KOPT-K1 (cell line): ENCODE results near the gene MYL12B.

Experiments used
- H3K27ac ChIP-seq: fragments of 200-600 bp; sonication (generic); 2 replicates; pipeline ENCODE4 v1.5.1; 2016; ENCODE audit warnings: antibody characterized with exemption, mild to moderate bottlenecking, low read depth, low read length; ENCODE audit not compliant: poor library complexity, severe bottlenecking
- H3K36me3 ChIP-seq: fragments of 200-600 bp; sonication (generic); 2 replicates; pipeline ENCODE4 v1.5.1; 2017; ENCODE audit warnings: antibody characterized with exemption, mild to moderate bottlenecking, low read length, moderate library complexity; ENCODE audit not compliant: insufficient read depth
- H3K9me3 ChIP-seq: fragments of 200-600 bp; sonication (generic); 2 replicates; pipeline ENCODE4 v1.5.1; 2017; ENCODE audit warnings: antibody characterized with exemption, low read length, mild to moderate bottlenecking; ENCODE audit not compliant: insufficient read depth, poor library complexity, severe bottlenecking

Gene MYL12B

DNA sequence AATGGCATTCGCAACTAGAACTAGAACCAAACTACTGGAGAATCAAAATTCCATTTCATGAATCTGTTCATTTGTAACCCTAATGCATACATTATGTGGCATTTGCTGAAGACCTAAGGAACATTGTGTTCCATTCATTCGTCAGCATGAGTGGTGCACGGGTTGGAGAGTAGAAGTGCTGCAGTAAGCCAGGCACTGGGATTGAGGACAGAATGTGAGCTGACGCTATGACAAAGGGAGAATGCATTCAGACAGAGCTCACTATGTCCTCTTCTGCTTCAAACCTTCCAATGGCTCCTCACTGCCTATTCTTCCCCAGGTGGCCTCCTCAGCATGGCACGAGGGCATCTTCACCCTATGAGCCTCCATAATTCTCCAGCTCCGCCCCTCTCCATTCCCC, 35.9 kb upstream of the MYL12B start:
- no peaks in the 10 kb centered on the region for H3K36me3 ChIP-seq
- no peaks in the 10 kb centered on the region for H3K9me3 ChIP-seq
- H3K27ac ChIP-seq: no peak overlapping the region

DNA sequence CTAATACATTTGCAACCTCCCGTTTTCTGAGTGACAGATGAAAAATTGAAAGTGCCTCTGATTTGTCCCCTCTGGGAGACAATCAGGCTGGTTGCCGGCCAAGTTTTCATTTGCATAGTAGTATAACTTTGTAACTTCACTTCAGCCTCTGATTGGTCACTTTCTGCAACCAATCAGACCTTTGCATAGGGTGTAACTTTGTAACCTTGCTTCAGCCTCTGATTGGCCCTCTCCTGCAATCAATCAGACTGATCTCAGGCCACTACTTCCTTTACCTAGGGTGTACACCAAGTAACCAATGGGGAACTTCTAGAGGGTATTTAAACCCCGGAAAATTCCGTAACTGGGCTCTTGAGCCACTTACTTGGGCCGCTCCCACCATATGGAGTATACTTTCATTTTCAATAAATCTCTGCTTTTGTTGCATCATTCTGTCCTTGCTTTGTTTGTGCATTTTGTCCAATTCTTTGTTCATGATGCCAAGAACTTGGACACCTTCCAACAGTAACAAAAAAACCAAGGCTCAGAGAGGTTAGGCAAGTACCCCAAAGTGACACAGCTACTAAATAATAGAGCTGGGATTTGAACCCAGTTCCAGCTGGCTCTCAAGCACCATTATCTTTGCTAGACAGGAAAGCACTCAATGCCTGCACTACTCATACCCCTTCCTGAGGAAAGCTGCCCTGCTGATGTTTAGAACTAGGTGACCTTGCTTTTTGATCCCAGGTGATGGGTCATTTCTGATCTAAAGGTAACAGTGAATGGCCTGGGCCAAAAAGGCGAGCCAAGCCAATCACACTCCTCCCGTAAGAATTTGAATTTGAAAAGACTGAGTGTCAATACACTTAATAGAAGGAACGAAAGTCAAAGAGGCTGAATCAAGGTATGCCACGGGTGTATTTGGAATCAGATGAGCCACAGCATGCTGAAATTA, 31.3 kb upstream of the MYL12B start:
- Histone ChIP-seq H3K36me3 (no peaks in the 10 kb centered on the region), H3K9me3 (no peaks in the 10 kb centered on the region), H3K27ac (no peak overlapping the region)

DNA sequence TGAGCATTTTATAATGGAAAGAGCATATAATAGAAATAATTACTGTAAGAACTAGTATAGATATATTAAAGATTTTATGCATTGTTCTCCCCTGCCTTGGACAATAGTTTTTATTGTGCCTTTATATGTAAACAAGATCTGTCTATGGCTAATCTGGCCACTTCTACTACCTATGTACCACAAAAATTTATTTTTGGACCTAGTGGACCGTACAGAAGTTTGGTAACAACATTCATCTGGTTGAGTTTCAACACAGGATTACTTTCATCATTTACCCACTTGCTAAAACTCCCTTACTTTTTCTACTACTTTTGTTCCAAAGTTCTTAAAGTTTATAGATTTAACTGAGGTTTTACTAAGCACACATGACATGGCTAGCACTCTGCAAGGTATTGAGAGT, 28.9 kb upstream of the MYL12B start:
- Histone ChIP-seq H3K27ac (no peak overlapping the region), H3K9me3 (no peaks in the 10 kb centered on the region), H3K36me3 (no peaks in the 10 kb centered on the region)

DNA sequence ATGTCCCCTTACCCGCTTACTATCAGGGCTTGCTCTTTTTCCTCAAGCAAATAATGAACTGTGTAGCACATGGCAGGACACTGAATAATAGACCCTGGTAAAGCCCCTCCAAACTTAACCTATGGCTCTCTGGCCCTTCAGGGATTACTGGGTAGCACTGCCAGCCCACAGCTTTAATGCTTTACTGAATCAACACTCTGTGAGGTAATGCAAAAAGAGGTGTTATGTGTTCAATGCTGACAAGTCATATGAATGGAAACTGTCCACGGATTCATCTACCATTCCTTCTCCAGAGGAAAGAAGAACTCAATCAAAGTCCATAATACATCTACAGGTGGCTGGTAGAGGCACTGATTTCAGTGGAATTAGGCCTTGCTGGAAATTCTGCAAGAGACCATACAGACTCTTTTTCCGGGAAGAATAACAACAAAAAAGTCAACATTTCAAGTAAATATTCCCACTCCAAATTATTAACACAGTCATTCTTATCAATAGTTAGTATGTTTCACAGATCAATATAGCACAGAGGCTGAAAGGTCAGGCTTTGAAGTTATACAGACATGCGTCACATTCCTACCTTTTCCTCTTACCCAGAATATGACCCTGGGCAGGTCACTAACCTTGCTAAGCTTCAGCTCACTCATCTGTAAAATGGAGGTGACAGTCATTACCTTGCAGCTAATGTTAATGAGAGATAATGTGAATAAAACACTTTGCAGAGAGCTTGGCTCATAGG, 28.3 kb upstream of the MYL12B start:
- Histone ChIP-seq H3K9me3 (no peaks in the 10 kb centered on the region), H3K36me3 (no peaks in the 10 kb centered on the region), H3K27ac (no peak overlapping the region)

DNA sequence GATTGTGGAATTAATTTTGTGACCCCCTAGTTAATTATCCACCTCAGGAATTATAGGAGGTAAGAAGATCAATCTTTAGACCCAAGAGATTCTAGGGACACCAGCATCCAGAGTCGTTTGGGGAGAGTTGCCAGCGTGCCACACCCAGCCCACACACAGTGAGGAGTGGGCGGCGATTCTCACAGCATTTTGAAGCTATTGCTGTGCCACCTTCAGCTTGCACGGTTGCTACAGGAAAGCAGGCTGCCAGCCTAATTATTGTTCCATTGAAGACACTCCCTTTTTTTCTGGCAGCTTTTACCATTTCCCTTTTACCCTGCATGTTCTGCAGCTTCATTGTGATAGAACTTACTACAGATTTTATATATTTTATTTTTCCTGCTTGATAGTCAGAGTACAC, 27.5 kb upstream of the MYL12B start:
- H3K27ac ChIP-seq: no peak overlapping the region
- H3K9me3 ChIP-seq: no peaks in the 10 kb centered on the region
- no peaks in the 10 kb centered on the region for H3K36me3 ChIP-seq

DNA sequence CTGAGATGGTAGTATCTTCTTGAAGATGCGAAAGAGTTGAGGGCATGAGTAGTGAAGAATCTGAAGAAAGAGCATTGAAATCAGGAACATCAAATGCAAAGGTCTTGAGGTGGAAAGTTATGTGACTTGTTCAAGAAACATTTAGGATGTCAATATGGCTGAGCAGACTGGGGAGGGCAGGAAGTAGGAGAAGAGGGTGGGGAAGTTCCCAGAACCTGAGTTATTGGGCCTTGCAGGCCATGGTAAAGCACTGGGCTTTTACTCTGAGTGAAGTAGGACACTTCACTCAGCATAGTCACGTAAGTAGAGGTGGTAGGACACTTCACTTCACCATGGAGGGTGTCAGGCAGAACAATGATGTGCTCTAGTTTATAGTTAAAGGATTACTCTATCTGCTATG, 26.1 kb upstream of the MYL12B start:
- Histone ChIP-seq H3K9me3 (peaks cover 6% of the 10 kb centered on the region), H3K27ac (no peak overlapping the region), H3K36me3 (no peaks in the 10 kb centered on the region)

DNA sequence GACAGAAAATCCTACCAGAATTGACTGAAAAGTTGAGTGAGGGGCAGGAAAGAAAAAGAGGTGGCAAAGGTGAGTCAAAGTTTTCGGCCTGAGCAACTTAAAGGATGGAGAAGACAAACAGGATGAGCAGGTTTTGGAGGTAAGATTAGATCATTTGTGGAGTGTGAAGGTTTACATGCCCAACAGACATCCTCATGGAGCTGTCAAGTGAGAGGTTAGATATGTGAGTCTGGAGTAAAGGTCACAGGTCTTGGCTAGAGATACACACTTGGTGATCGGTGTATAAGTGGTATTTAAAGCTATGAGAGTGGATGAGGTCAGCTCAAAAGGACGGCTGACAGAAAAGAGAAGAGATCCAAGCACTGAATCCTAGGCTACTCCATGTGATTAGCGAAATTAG, 25.5 kb upstream of the MYL12B start:
- Histone ChIP-seq H3K9me3 (peaks cover 13% of the 10 kb centered on the region), H3K36me3 (no peaks in the 10 kb centered on the region), H3K27ac (no peak overlapping the region)

DNA sequence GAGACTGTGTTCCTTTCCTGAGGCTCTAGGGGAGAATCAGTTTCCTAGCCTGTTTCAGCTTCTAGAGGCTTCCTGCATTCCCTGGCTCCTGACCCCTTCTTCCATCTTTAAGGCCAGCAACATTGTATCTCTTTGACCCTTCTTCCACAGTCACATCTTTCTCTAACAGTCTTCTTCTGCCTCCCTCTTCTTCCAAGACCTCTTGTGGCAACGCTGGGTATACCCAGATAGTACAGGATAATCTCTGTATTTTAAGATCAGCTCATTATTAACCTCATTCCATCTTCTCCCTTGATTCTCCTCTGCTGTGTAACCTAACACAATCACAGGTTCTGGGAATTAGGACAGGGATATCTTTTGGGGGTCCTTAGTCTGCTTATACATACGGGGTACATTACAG, 23.2 kb upstream of the MYL12B start:
- Histone ChIP-seq H3K27ac (no peak overlapping the region), H3K9me3 (peaks cover 23% of the 10 kb centered on the region), H3K36me3 (no peaks in the 10 kb centered on the region)

DNA sequence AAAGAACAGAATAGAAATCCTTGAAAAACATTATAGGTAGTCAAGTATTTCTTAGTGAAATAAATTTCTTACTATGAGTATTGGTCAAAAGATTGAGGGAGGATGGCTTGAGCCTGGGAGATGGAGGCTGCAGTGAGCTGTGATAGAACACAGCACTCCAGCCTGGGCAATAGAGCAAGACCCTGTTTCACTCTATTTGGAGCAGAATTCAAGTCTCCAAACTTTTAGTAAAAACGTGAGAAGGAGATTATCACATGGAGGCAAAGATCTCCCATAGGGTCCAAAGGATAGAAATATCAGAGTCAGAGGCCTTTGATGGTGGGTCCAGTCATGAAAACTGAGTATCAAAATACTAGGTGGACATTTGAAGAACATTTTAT, 16.8 kb upstream of the MYL12B start:
- Histone ChIP-seq H3K27ac (no peak overlapping the region), H3K9me3 (peaks cover 23% of the 10 kb centered on the region), H3K36me3 (peaks cover 7% of the 10 kb centered on the region)

DNA sequence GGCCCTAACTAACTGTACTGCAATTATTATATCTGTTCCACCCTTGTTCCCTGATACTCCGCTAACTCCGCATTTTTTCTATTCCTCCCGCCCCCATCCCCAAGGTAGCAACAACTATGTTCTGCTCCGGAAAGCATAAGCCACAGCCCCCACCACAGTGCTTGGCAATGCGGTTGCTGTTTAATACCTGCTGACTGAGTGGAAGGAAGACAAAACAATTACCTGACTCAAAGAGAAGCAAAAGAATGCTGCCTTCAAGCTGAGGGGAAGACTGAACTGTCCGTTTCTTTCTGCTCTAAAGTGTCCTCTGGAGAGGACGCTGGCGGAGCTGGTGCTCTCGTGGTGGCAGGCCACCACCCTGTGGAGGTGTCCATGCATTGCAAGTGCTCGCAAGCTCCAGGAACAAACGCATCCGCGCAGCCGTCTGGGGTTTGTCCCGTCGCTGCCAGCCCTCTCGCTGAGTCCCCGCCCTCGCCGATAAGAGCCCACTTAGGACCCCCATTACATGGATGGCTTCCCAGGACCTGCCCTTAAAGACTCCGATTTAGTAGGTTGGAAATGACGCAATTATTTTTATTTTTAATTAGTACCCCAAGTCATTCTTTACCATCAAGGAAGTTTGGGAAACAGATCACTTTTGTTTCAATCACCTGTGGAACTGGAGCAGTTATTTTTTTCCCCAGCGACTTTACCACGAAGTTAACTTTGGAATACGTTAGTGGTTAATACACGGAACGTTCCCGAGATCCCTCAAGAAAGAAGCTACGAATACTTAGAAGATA, 15.9 kb upstream of the MYL12B start:
- peak overlapping the region; percentile 92 for H3K27ac ChIP-seq
- peaks cover 14% of the 10 kb centered on the region for H3K9me3 ChIP-seq
- H3K36me3 ChIP-seq: peaks cover 14% of the 10 kb centered on the region

DNA sequence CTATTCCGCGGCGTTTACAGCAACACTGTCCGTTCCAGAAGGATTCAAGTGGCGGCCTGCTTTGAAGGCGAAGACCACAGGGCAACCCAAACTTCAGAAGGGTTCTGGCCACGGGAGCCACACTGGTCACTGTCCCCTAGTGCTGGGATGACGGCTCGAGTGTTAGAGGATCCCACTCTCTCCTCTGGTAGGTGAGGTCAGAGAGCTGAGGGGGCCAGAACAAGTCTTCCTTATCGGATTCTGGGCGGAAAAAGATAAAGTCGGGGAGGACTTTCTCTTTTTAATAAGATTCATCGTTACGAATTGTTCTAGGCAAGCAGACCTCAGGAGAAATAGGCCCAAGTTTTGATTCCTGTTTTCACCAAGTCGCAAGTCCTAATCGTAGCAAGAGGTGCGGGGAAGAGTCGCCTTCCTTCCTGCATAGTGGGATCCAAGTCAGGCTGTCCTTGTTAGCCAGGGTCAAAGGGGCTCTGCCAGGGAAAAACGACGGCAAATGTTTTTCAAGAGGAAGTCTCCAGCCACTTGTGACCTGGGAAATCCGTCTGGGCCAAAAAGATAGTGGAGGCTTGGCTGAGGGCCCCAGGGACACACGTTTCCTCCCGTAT, 15.2 kb upstream of the MYL12B start:
- H3K9me3 ChIP-seq: peaks cover 7% of the 10 kb centered on the region
- peak overlapping the region; percentile 92 for H3K27ac ChIP-seq

DNA sequence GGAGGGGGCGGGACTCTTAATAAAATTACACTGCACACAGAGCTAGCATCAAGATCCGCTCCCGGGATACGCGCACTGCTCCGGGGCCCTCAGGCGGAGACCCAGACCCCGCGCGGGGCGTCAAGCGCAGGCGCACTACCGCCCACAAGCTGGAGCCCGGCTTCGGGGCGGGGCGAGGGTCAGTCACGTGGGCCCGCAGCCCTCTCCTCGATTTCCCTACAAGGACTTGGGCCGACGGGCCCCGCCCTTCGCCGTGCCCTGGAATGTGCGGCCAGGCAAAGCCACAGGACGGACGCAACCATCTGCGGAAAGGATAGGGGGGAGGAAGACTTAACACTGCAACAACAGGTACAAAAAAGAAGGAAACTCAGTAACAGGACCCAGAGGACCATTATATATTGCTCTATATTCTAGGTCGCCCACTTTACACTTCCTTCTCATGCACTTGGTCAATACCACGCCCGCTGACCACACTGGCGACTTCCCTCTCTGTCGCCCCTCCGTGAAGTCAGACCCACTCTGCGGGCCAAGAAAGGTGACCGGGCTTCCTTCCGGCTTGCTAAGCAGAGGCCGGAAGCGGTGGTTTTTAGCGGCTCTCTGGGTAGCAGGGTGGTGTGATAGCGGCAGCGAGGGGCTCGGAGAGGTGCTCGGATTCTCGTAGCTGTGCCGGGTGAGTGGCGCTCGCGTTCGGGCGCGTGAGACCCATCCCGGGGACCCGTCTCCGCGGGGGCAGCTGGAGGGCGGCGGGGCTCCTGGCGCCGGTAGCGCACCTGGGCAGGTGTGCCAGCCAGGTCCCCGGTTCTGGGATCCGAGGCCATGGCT, 14.5 kb upstream of the MYL12B start, which contains the start of gene MYL12A:
TSS of gene MYL12A (plus strand) at position 562 of the 822 bp plus-strand sequence. CDS start 5,447 bp downstream, outside the sequence.
- Histone ChIP-seq H3K36me3 (peaks cover 14% of the 10 kb centered on the region), H3K9me3 (peaks cover under 1% of the 10 kb centered on the region), H3K27ac (peak within 1 kb of the TSS; percentile 92)

More for the DNA sequence above, 15.2 kb upstream of the MYL12B start:
- peaks cover 14% of the 10 kb centered on the region for H3K36me3 ChIP-seq

DNA sequence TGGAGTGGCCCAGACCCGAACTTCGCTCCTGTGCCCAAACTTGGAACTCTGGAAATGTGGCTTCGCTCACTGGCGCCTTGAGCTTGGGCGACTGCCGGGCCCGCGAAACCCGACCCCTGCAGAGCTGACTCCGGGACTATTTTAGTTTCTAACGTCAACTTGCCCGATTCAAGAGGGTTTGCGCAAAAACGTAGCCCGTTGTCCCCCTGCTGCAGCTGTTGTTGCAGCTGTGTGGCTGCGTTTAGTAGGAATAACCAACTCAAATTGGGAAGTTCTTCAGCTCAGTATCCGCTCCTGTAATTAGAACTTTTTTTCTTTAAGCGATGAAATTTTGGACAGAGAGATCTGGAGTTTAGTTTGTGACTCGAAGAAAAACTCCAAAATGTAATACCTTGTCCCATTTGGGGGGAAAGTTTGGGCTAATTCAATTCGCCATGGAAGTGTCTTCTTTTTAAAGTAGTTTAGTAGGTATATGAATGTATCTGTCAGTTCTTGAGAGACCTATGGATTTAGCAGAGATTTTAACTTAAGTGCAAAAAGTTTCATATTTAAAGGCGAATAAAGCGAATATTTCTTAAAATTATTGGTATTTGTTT, 13.8 kb upstream of the MYL12B start:
- Histone ChIP-seq H3K36me3 (peaks cover 19% of the 10 kb centered on the region), H3K27ac (peak overlapping the region; percentile 92), H3K9me3 (no peaks in the 10 kb centered on the region)
